Pancreas (tissue), 10 donors: ENCODE results near the gene COTL1. TPM values are rescaled to one million over a fixed set of nuclear protein-coding genes. Genes with fewer than 3 reads are reported as not detected.

Source experiments
- ATAC-seq, 4 donors: fragments of 200-7000 bp; cut with Tn5 transposase; one replicate each; pipeline versions ENCODE4 v1.8.0 to v1.9.1; 2020; ENCODE audit warnings: mild to moderate bottlenecking in 4 of 4, moderate library complexity in 4 of 4
- DNase-seq, 6 donors: peaks; one replicate each; pipeline ENCODE4 v3.0.0-alpha.2; 2020
- FAIRE-seq: peaks from 2 replicates; lab custom pipeline; 2012; peaks lifted over from hg19 to GRCh38; lab: Jason Lieb, UNC
- H3K27ac ChIP-seq, 4 donors: fragments of 200-600 bp; sonication (generic); 1 replicate in 3 of 4; 2 replicates in 1 of 4; pipeline versions ENCODE4 v1.5.0 to v1.8.0; 2020
- H3K27me3 ChIP-seq, 4 donors: fragments of 200-600 bp; one replicate each; pipeline ENCODE4 v1.8.0; 2021
- H3K36me3 ChIP-seq, 3 donors: fragments of 200-600 bp; sonication (generic) in 1 of 3; one replicate each; pipeline versions ENCODE4 v1.5.0 to v1.8.0; 2020 to 2021
- H3K4me1 ChIP-seq, 3 donors: fragments of 200-600 bp; one replicate each; pipeline ENCODE4 v1.8.0; 2021
- H3K4me3 ChIP-seq, 4 donors: fragments of 200-600 bp; sonication (generic) in 2 of 4; one replicate each; pipeline versions ENCODE4 v1.5.0 to v1.8.0; 2020 to 2021
- H3K9me3 ChIP-seq, 4 donors: fragments of 200-600 bp; one replicate each; pipeline ENCODE4 v1.8.0; 2021
- WGBS, 2 donors: extraction: QIAGEN DNeasy Blood & Tissue Kit; methylation state at CpG; one replicate each; pipeline ENCODE4 v1.1.7; 2013; 5-methylcytosine and 5-hydroxymethylcytosine counted together
- intact Hi-C, 3 donors: fragments of 100-400 bp; cut with DNase I; formaldehyde crosslinking; loops; one replicate each; pipeline versions ENCODE4 v1.11.1 to v1.14.2; 2022
- polyA plus RNA-seq, 2 donors: library from polyadenylated mRNA; stranded (reverse); fragments of 200-250 nt; gene quantifications; one replicate each; pipeline ENCODE4 v1.2.3, GENCODE V29; 2013
- total RNA-seq, 6 donors: library from RNA; stranded (reverse); fragmentation: NEBNext Ultra II Directional in 4 of 6; extraction: Animal tissue kit (Norgen Biotek cat#: 25700) in 4 of 6; gene quantifications; one replicate each; pipeline versions ENCODE4 v1.2.1 to v1.2.4, GENCODE V29; 2021 to 2023
- TF ChIP-seq, protein P1 (sequence below), 4 donors: fragments of 200-600 bp; sonication (generic) in 3 of 4; IDR thresholded peaks; one replicate each; pipeline versions ENCODE4 v1.5.0 to v1.8.0; 2021; ENCODE audit warnings: antibody characterized with exemption in 4 of 4
- donor health status: healthy with polysubstance abuse.
- donor health status: DM: no; HTN: no; CAD: no; lungs with moderate emphysema.
- donor health status: DM: no; HTN: no; CAD: no.
- donor health status: control.
- donor health status: control.
- donor health status: Bipolar disorder and iron deficiency.
- donor health status: DM: yes; HTN: yes; CAD: no.
- donor health status: DM: no; HTN: no; CAD: no.
- donor health status: DM: no; HTN: no; CAD: no.
- donor health status: DM: yes; HTN: yes; CAD: no.

The COTL1 gene
- total and polyA plus RNA-seq, 8 donors, result 6.8 to 44.3 (median 19.1) TPM

DNA sequence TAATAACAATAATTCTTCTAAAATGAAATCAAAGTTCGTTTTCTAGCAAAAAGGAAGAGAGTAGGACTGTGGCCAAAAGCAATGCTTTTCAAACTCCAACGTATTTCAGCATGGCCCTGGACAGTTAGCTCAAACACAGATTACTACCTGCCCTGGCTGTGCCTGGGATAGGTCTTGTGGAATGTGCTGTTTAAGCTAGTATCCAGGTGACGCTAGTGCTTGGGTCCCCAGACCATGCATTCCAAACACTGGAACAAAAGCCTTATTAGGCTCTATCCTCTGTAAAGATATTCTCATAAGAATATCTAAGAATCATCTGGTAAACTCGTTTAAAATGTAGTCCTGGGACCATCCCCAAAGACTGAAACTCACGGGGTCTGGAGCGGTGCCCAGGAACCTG, 60.8 kb downstream of the COTL1 start:
- 47 to 58% methylated on average over 6 of the region's 6 CpGs for WGBS, 2 donors
- H3K36me3 ChIP-seq, result no peaks in the 10 kb centered on the region
- ATAC-seq (no peak), FAIRE-seq (no peak), DNase-seq (no peak)
- no peaks in the 10 kb centered on the region for H3K27me3 ChIP-seq
- no peak overlapping the region for H3K4me3 ChIP-seq
- TF ChIP-seq, protein P1, sequence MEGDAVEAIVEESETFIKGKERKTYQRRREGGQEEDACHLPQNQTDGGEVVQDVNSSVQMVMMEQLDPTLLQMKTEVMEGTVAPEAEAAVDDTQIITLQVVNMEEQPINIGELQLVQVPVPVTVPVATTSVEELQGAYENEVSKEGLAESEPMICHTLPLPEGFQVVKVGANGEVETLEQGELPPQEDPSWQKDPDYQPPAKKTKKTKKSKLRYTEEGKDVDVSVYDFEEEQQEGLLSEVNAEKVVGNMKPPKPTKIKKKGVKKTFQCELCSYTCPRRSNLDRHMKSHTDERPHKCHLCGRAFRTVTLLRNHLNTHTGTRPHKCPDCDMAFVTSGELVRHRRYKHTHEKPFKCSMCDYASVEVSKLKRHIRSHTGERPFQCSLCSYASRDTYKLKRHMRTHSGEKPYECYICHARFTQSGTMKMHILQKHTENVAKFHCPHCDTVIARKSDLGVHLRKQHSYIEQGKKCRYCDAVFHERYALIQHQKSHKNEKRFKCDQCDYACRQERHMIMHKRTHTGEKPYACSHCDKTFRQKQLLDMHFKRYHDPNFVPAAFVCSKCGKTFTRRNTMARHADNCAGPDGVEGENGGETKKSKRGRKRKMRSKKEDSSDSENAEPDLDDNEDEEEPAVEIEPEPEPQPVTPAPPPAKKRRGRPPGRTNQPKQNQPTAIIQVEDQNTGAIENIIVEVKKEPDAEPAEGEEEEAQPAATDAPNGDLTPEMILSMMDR (IDR thresholded peaks at IDR 0.05), result no peak
- H3K27ac ChIP-seq, result no peak overlapping the region
- H3K4me1 ChIP-seq, result no peaks in the 10 kb centered on the region
- H3K9me3 ChIP-seq, result no peaks in the 10 kb centered on the region
- intact Hi-C loops, result no loop called here

DNA sequence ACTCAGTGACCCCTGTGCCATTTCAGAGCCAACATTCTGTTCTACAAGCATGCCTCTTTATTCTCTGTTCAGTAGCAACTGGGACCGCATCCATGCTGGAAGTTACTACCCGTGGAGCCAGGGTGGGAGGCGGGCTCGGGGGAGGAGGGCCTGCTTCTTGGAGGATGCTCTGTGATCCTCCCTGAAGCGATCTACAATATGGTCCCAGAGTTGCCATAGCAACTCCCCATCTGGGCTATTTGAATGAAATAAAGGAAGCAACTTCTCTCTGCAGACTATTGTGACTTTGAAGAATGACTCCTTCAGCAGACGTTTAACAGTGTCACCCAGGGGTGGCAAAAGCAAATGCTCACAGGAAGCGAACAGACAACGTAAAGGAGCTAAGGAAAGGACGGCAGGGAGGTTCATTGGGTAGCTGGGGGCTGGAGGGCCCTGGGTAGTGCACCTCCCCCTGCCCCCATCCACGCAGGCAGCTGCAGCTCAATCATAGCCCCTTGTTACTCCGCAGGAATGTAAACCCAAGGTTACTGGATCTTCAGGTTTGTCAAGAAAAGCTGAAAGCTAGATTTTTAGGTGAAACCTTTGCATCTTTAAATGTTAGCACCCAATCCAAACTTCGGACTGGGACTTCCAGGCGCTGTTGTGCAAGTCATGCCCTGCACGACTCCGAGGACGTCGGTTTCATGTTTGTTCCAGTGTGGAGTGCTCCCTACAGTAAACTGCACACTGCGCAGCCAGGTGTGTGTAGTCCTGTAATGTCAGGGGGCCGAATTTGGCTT, 62.3 kb downstream of the COTL1 start:
- WGBS, 2 donors, result 42 to 43% methylated on average over 19 of the region's 19 CpGs
- Histone ChIP-seq H3K4me1 (no peaks in the 10 kb centered on the region), H3K27ac (no peak overlapping the region), H3K27me3 (no peaks in the 10 kb centered on the region), H3K9me3 (no peaks in the 10 kb centered on the region), H3K4me3 (no peak overlapping the region), H3K36me3 (no peaks in the 10 kb centered on the region)
- TF ChIP-seq, protein P1 (IDR thresholded peaks at IDR 0.05), result no peak
- intact Hi-C loops, result no loop called here
- DNase-seq, result no peak
- FAIRE-seq, result no peak
- no peak for ATAC-seq

DNA sequence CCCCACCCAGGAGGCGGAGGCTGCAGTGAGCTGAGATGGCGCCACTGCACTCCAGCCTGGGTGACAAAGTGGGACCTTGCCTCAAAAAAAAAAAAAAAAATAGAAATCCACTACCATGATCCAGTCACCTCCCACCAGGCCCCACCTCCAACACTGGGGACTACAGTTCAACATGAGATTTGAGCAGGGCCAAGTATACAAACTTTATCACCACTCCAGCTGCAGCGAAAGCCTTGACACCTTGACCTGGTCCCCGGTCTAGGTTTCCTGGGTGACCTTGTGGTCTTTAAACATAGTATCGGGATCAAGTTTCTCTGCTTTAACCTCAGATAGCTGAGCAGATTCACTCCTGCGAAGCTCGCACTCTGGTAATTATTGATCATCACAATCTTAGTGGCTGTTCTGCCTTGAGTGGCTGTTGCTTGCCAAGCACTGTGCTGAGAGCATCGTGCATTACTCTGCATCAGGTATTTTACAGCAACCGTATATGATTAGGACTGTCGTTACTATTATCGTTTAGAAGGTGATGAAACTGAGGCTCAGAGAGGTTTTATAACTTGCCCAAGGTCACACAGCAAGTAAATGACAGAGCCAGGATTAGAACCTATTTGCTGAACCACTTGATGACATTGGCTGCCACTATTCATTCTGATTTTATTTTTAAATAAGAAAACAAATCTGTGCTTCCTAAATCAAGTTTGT, 63.1 kb downstream of the COTL1 start:
- WGBS, 2 donors, result 43 to 50% methylated on average over 11 of the region's 11 CpGs
- TF ChIP-seq, protein P1 (IDR thresholded peaks at IDR 0.05), result no peak
- H3K36me3 ChIP-seq, result no peaks in the 10 kb centered on the region
- no peaks in the 10 kb centered on the region for H3K27me3 ChIP-seq
- ATAC-seq (no peak), FAIRE-seq (no peak), DNase-seq (no peak)
- no peak overlapping the region for H3K4me3 ChIP-seq
- no peaks in the 10 kb centered on the region for H3K9me3 ChIP-seq
- intact Hi-C loops, result no loop called here
- no peak overlapping the region for H3K27ac ChIP-seq
- H3K4me1 ChIP-seq, result no peaks in the 10 kb centered on the region

DNA sequence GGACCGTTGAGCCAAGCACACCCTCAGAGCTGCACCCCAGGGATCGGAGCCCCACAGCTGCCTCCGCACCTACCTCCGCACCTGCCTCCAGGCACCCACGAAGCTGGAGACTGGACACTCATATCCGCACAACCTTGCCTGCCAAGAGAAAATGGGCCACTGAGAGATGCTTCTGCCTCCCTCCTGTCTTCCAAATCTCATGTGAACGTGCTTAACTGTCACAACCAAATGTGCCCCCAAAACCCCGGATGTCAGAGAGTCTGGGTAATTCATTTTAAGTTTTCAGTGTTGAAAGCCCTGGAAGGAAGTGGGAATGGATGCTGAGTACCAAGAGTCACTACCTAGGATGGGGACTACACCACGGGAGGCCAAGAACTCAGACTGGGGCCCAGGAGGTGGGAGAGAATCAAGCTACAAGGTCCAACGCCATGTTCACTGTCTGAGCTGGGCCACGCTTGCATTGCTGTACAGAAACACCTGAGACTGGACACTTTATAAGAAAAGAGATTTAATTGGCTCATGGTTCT, 63.9 kb downstream of the COTL1 start:
- ATAC-seq (no peak), FAIRE-seq (no peak), DNase-seq (peak in 1 of 6 donors; percentile 15)

More for the DNA sequence above, 63.9 kb downstream of the COTL1 start:
- intact Hi-C loops, result no loop called here
- no peak overlapping the region for H3K27ac ChIP-seq
- H3K36me3 ChIP-seq, result no peaks in the 10 kb centered on the region
- H3K4me1 ChIP-seq, result no peaks in the 10 kb centered on the region
- no peaks in the 10 kb centered on the region for H3K9me3 ChIP-seq
- TF ChIP-seq, protein P1 (IDR thresholded peaks at IDR 0.05), result no peak
- H3K4me3 ChIP-seq, result no peak overlapping the region
- H3K27me3 ChIP-seq, result no peaks in the 10 kb centered on the region
- 85 to 94% methylated on average over 11 of the region's 11 CpGs for WGBS, 2 donors
